Measurements from ENCODE around the gene EPDR1.

The EPDR1 gene

DNA sequence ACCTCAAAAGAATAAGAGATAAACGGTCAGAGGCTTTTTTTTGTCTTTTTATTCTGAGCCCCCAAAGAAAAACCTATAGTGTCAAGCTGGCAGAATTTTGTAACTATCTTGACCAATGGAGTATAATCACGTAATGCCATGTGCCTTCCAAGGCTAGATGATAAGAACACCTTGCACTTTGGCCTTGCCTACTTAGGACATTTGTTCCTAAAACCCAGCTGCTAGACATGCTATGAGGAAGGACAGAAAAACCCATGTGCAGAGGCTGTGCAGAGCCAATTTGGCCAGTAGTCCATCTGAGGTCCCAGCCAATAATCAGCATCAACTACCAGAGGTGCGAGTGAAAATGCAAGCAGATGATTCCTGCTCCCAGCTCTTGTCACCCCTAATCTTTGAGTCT, 69.9 kb downstream of the EPDR1 start:
- TF ChIP-seq YY1 (IDR thresholded peaks at IDR 0.05; ENCODE audit: low read depth) (no peak), FOXM1 (IDR thresholded peaks at IDR 0.05; ENCODE audit: borderline replicate concordance, low read depth) (no peak), TEAD4 (IDR thresholded peaks at IDR 0.05) (no peak), CREB1 (IDR thresholded peaks at IDR 0.05; ENCODE audit: low read depth) (no peak), TCF12 (IDR thresholded peaks at IDR 0.05; ENCODE audit: low read depth) (no peak), EGR1 (IDR thresholded peaks at IDR 0.05) (no peak), EP300 (IDR thresholded peaks at IDR 0.05; ENCODE audit: borderline replicate concordance) (no peak)
- TF ChIP-seq, protein P1, sequence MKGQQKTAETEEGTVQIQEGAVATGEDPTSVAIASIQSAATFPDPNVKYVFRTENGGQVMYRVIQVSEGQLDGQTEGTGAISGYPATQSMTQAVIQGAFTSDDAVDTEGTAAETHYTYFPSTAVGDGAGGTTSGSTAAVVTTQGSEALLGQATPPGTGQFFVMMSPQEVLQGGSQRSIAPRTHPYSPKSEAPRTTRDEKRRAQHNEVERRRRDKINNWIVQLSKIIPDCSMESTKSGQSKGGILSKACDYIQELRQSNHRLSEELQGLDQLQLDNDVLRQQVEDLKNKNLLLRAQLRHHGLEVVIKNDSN (IDR thresholded peaks at IDR 0.05), result no peak
- TF ChIP-seq, protein P2, sequence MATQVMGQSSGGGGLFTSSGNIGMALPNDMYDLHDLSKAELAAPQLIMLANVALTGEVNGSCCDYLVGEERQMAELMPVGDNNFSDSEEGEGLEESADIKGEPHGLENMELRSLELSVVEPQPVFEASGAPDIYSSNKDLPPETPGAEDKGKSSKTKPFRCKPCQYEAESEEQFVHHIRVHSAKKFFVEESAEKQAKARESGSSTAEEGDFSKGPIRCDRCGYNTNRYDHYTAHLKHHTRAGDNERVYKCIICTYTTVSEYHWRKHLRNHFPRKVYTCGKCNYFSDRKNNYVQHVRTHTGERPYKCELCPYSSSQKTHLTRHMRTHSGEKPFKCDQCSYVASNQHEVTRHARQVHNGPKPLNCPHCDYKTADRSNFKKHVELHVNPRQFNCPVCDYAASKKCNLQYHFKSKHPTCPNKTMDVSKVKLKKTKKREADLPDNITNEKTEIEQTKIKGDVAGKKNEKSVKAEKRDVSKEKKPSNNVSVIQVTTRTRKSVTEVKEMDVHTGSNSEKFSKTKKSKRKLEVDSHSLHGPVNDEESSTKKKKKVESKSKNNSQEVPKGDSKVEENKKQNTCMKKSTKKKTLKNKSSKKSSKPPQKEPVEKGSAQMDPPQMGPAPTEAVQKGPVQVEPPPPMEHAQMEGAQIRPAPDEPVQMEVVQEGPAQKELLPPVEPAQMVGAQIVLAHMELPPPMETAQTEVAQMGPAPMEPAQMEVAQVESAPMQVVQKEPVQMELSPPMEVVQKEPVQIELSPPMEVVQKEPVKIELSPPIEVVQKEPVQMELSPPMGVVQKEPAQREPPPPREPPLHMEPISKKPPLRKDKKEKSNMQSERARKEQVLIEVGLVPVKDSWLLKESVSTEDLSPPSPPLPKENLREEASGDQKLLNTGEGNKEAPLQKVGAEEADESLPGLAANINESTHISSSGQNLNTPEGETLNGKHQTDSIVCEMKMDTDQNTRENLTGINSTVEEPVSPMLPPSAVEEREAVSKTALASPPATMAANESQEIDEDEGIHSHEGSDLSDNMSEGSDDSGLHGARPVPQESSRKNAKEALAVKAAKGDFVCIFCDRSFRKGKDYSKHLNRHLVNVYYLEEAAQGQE (IDR thresholded peaks at IDR 0.05; ENCODE audit: low read depth), result no peak

DNA sequence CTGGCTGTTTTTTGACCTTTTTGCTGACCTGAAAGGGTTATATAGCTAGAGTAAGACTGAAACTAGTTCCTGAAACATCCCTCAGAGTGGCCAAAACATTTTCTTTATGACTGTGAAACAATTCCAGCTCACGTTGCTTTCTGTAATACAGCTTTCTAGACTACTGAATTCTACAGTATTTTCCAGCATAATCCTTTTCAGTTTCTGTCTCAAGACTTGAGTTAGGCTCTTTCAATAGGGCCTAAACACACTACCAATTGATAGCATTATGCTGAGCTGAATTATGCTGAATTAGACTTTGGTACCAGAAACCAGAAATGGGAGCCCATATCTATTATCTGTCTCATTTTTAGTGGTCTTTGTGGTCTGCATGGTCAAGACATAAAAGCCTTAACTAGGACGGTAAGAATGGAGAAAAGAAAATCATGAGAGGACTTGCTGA, 72.6 kb downstream of the EPDR1 start:
- TF ChIP-seq CEBPB (IDR thresholded peaks at IDR 0.05) (no peak), EGR1 (IDR thresholded peaks at IDR 0.05) (no peak), TCF12 (IDR thresholded peaks at IDR 0.05; ENCODE audit: low read depth) (no peak), YY1 (IDR thresholded peaks at IDR 0.05; ENCODE audit: low read depth) (no peak), TAF1 (IDR thresholded peaks at IDR 0.05; ENCODE audit: low read depth) (no peak), CREB1 (IDR thresholded peaks at IDR 0.05; ENCODE audit: low read depth) (no peak), TEAD4 (IDR thresholded peaks at IDR 0.05) (no peak), RAD21 (IDR thresholded peaks at IDR 0.05; ENCODE audit: low read depth) (no peak), ZBTB7A (IDR thresholded peaks at IDR 0.05; ENCODE audit: low read depth) (no peak), NFIC (IDR thresholded peaks at IDR 0.05) (no peak), FOXM1 (IDR thresholded peaks at IDR 0.05; ENCODE audit: borderline replicate concordance, low read depth) (no peak), EP300 (IDR thresholded peaks at IDR 0.05; ENCODE audit: borderline replicate concordance) (no peak)
- TF ChIP-seq, protein P3, sequence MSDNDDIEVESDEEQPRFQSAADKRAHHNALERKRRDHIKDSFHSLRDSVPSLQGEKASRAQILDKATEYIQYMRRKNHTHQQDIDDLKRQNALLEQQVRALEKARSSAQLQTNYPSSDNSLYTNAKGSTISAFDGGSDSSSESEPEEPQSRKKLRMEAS (IDR thresholded peaks at IDR 0.05), result no peak
- TF ChIP-seq, protein P1 (IDR thresholded peaks at IDR 0.05), result no peak
- TF ChIP-seq, protein P2 (IDR thresholded peaks at IDR 0.05; ENCODE audit: low read depth), result no peak

DNA sequence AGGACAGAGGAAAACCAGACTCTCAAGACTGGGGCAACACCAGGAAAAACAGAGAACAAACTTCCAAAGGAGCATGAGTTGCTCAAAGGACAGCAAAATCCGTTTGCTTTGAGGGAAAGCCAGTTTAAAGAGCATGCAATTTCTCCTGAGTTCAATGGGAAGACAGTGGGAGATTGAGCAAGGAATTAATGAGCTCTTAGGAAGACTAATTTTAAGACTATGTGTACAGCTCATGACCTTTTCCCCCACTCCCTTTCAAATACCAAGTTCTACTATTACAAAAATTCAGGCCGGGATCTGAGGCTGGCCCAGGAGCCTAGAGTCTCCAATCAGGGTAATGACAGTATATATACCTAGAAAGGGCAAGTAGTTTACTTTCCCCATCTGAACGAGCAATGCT, 79.2 kb downstream of the EPDR1 start:
- TF ChIP-seq RAD21 (IDR thresholded peaks at IDR 0.05; ENCODE audit: low read depth) (no peak), EGR1 (IDR thresholded peaks at IDR 0.05) (no peak), TAF1 (IDR thresholded peaks at IDR 0.05; ENCODE audit: low read depth) (no peak), NFIC (IDR thresholded peaks at IDR 0.05) (no peak)

DNA sequence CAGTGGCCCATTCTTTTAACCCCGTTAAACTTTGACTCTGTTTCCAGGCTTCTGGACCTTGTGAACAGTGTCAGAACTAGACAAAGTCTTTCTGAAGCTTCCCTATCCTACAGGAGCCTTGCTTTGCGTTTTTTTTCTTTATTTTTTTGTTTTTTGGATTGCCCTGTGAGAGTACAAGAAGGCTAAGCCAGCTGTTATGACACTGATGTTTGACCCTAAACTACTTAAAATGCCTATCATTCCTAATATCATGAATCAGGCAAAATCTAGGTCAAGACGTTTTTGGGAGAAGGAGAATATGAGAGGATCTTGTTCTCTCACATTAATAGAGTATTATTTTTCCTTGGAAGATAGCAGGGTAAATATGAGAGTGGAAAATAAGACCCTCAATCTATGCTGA, 79.8 kb downstream of the EPDR1 start:
- TF ChIP-seq ZBTB7A (IDR thresholded peaks at IDR 0.05; ENCODE audit: low read depth), result no peak
- TF ChIP-seq, protein P1 (IDR thresholded peaks at IDR 0.05), result no peak
